MM.1S (cell line): ENCODE measurements around the gene DCAF15.

Source experiments
- DNase-seq: peaks from one replicate; pipeline ENCODE4 v3.0.0-alpha.2; 2015
- H2AFZ ChIP-seq: fragments of 300-600 bp; sonication (generic); 2 replicates; pipeline ENCODE4 v1.6.0; 2016; ENCODE audit warnings: antibody characterized with exemption, low read length
- H3F3A ChIP-seq: fragments of 300-600 bp; sonication (generic); 2 replicates; pipeline ENCODE4 v1.6.1; 2016; ENCODE audit warnings: mild to moderate bottlenecking, antibody characterized with exemption, low read length, moderate library complexity, mixed read lengths; ENCODE audit not compliant: insufficient read depth
- H3K27ac ChIP-seq: fragments of 300-600 bp; sonication (generic); 2 replicates; pipeline ENCODE4 v1.5.1; 2016; ENCODE audit warnings: mild to moderate bottlenecking, low read length
- H3K27me3 ChIP-seq: fragments of 300-600 bp; sonication (generic); replicated peaks from 2 replicates; pipeline ENCODE4 v1.6.0; 2016; ENCODE audit warnings: low read length; ENCODE audit not compliant: insufficient read depth
- H3K36me3 ChIP-seq: fragments of 300-600 bp; sonication (generic); replicated peaks from 2 replicates; pipeline ENCODE4 v1.6.1; 2016; ENCODE audit warnings: mild to moderate bottlenecking, low read length, mixed read lengths; ENCODE audit not compliant: insufficient read depth
- H3K4me1 ChIP-seq: fragments of 300-600 bp; sonication (generic); 2 replicates; pipeline ENCODE4 v1.6.1; 2016; ENCODE audit warnings: low read length, mixed read lengths
- H3K4me2 ChIP-seq: fragments of 300-600 bp; sonication (generic); 2 replicates; pipeline ENCODE4 v1.6.0; 2016; ENCODE audit warnings: low read depth, low read length
- H3K4me3 ChIP-seq: fragments of 300-600 bp; sonication (generic); 2 replicates; pipeline ENCODE4 v1.5.1; 2016; ENCODE audit warnings: low read length, mixed read lengths
- H3K79me2 ChIP-seq: fragments of 300-600 bp; sonication (generic); 2 replicates; pipeline ENCODE4 v1.6.1; 2016; ENCODE audit warnings: mixed run types, low read length, mixed read lengths
- H3K9ac ChIP-seq: fragments of 300-600 bp; sonication (generic); 2 replicates; pipeline ENCODE4 v1.6.1; 2016; ENCODE audit warnings: low read length, mixed read lengths
- H3K9me2 ChIP-seq: fragments of 300-600 bp; sonication (generic); replicated peaks from 2 replicates; pipeline ENCODE4 v1.6.1; 2016; ENCODE audit warnings: mild to moderate bottlenecking, low read length, mixed read lengths; ENCODE audit not compliant: insufficient read depth
- H3K9me3 ChIP-seq: fragments of 300-600 bp; sonication (generic); replicated peaks from 2 replicates; pipeline ENCODE4 v1.6.1; 2016; ENCODE audit warnings: mild to moderate bottlenecking, low read length, mixed read lengths; ENCODE audit not compliant: insufficient read depth
- H4K20me1 ChIP-seq: fragments of 300-600 bp; sonication (generic); 2 replicates; pipeline ENCODE4 v1.6.1; 2016; ENCODE audit warnings: mild to moderate bottlenecking, low read length, moderate library complexity, mixed read lengths; ENCODE audit not compliant: insufficient read depth
- CTCF ChIP-seq: fragments of 300-600 bp; sonication (generic); IDR thresholded peaks from 2 replicates; pipeline ENCODE4 v1.5.1; 2016; ENCODE audit warnings: antibody characterized with exemption, low read length, mixed read lengths
- EZH2 ChIP-seq: fragments of 300-600 bp; sonication (generic); optimal IDR thresholded peaks from 2 replicates; pipeline ENCODE3; 2017; ENCODE audit warnings: low read depth, mild to moderate bottlenecking, antibody characterized with exemption, low read length, mixed read lengths
- EZH2phosphoT487 ChIP-seq: fragments of 300-600 bp; sonication (generic); IDR thresholded peaks from 2 replicates; pipeline ENCODE4 v1.6.1; 2018; ENCODE audit warnings: antibody characterized with exemption, low read length

Gene DCAF15

GRCh38 chr19:13956365-13956744, 4.0 kb downstream of the DCAF15 start:
- Histone ChIP-seq H3K9ac (no peak overlapping the region), H2AFZ (no peak overlapping the region), H3K79me2 (peaks cover 21% of the 10 kb centered on the region), H3K4me2 (no peak overlapping the region), H3K27ac (no peak overlapping the region), H3F3A (no peaks in the 10 kb centered on the region), H3K4me3 (no peak overlapping the region), H3K36me3 (no peaks in the 10 kb centered on the region), H3K9me2 (no peaks in the 10 kb centered on the region), H3K9me3 (no peaks in the 10 kb centered on the region), H3K4me1 (peaks cover 10% of the 10 kb centered on the region), H3K27me3 (no peaks in the 10 kb centered on the region), H4K20me1 (no peaks in the 10 kb centered on the region)
- TF ChIP-seq EZH2phosphoT487: no peak
- no peak for TF ChIP-seq EZH2
- TF ChIP-seq CTCF: no peak
- DNase-seq: no peak

DNA sequence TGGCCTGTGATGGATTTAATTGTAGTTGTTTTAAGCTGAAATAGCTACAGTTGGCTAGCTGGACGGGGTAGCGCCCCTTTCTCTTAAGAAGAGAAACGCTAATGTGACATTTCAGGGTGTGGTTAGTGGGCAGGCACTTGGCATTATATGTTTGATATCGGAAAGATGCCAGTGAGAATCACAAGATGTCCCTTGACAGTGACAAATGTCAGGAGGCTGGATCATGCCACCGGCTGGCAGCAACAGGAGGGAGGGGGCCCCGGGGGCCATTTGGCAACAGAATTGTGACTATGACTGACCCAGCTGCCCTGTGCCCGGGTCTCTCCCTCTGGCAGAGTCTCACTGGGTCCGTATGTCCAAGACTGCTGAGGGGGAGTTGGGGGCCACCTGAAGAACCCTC, 4.7 kb downstream of the DCAF15 start:
- H3K9me2 ChIP-seq: no peaks in the 10 kb centered on the region
- peaks cover 7% of the 10 kb centered on the region for H3K4me1 ChIP-seq
- peaks cover 21% of the 10 kb centered on the region for H3K79me2 ChIP-seq
- no peaks in the 10 kb centered on the region for H4K20me1 ChIP-seq
- H2AFZ ChIP-seq: no peak overlapping the region
- H3K27ac ChIP-seq: no peak overlapping the region
- H3K4me3 ChIP-seq: no peak overlapping the region
- no peak for TF ChIP-seq EZH2phosphoT487
- no peak for TF ChIP-seq CTCF
- TF ChIP-seq EZH2: no peak
- H3K36me3 ChIP-seq: no peaks in the 10 kb centered on the region
- H3K9ac ChIP-seq: no peak overlapping the region
- DNase-seq: no peak
- H3K9me3 ChIP-seq: no peaks in the 10 kb centered on the region
- H3K27me3 ChIP-seq: no peaks in the 10 kb centered on the region
- H3F3A ChIP-seq: no peaks in the 10 kb centered on the region
- no peak overlapping the region for H3K4me2 ChIP-seq

GRCh38 chr19:13958043-13958442, 5.7 kb downstream of the DCAF15 start:
- no peak overlapping the region for H2AFZ ChIP-seq
- no peak for DNase-seq
- H3K9me2 ChIP-seq: no peaks in the 10 kb centered on the region
- no peak overlapping the region for H3K4me3 ChIP-seq
- H3K9ac ChIP-seq: no peak overlapping the region
- no peaks in the 10 kb centered on the region for H4K20me1 ChIP-seq
- H3K79me2 ChIP-seq: peaks cover 16% of the 10 kb centered on the region
- H3K4me2 ChIP-seq: no peak overlapping the region
- no peaks in the 10 kb centered on the region for H3F3A ChIP-seq
- H3K27ac ChIP-seq: no peak overlapping the region
- TF ChIP-seq EZH2 (no peak), CTCF (no peak), EZH2phosphoT487 (no peak)
- no peaks in the 10 kb centered on the region for H3K36me3 ChIP-seq
- peaks cover 7% of the 10 kb centered on the region for H3K4me1 ChIP-seq
- no peaks in the 10 kb centered on the region for H3K27me3 ChIP-seq
- no peaks in the 10 kb centered on the region for H3K9me3 ChIP-seq
